HG03159 (cell line): Measurements from ENCODE around the gene SLC7A5.
"Not testable (repeated sequence)": the region's sequence is repeated elsewhere in the genome, so short reads cannot be mapped to it uniquely, and the experiment has no call there.

Experiments
- ATAC-seq: cut with Tn5 transposase; IDR thresholded peaks from one replicate; pipeline ENCODE4 v1.9.1; 2021; ENCODE audit warnings: mild to moderate bottlenecking, moderate library complexity; ENCODE audit not compliant: unreplicated experiment

Gene SLC7A5

DNA sequence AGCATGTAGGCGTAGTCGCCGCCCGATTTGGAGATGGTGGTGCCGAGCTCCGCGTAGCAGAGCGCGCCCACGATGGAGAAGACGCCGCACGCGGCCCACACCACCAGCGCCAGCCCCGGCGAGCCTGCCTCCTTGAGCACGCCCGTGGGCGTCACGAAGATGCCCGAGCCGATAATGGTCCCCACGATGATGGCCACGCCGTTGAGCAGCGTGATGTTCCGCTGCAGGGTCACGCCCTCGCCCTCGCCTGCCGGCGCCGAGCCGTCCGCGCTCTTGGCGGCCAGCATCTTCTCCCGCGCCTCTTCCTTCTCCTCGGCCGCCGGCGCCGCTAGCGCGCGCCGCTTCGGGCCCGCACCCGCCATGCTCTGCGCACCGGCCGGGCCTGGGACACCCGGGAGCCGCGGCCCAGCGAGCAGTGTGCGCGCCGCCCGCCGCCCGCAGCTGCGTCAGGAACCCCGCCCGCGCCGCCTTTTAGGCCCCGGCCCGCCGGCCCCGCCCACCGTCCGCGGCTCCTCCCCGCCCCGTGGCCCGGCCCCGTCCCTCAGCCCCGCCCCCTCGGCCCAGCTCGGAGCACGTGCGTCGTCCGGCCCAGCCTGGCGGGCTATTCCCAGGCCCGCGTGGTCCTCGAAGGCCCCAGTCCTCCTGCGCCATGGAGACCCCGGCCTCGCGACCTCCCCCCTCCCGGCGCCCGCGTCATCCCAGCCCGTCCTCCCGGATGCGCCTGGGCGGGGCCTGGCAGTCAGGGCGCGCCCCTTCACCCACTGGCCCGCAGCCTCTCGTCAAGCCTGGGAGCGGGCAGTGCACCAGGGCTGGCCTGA lies at the start of gene SLC7A5:
SLC7A5 (minus strand) TSS at position 447 of the 818 bp plus-strand sequence; CDS start at position 362, 85 bp downstream.
- peak; percentile 50 for ATAC-seq

- no peak for ATAC-seq
These were observed 49.0 kb upstream of the SLC7A5 start for GRCh38 chr16:87918338-87918737.

DNA sequence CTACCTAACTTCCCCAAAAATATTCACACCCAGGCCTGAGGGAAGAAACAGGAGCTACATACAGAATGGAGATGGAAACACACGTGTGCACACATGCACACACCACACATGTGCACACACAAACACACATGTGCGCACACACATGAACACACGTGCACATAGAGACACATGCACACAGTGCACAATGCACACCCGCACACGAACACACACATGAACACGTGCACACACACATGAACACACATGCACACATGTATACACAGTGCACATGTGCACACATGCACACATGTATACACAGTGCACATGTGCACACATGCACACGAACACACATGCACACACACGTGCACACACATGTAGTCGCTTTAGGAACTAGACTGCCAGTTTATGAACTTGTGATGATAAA lies 48.2 kb upstream of the SLC7A5 start:
- ATAC-seq: no peak

- ATAC-seq: no peak
These were observed 45.5 kb upstream of the SLC7A5 start for GRCh38 chr16:87914812-87915211.

DNA sequence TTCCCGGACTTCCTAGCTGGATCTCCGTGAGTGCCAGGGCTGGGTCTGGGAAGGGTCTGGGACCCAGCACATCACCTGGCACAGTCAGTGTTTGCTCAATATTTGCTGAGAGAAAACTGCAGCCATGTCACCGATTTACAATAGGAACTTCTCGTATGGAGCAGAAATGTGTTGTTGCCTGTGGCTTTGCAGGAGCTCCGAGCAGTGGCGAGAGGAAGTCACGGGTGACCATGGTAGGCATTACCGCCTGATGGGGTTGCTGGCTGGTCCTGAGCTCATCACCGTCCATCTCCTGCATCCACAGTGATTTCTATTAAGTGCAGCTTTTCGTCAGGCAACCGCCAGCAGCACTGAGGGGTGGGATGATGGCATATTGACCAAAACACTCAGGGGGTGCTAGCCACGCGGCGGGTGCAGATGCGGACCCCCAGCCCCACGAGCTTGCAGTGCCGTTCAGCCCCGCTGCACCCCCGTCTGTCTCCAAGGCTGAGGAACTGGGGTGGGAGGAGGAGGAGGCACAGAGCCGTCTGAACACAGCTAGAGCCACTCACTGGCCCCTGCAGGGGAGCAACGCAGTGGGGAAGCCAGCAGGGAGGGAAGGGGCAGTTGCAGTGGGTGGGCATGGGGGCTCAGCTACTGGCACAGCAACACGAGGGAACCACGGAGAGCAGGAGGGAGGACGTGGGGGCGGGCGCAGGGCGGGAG lies 44.9 kb upstream of the SLC7A5 start:
- ATAC-seq: not testable (repeated sequence)

GRCh38 chr16:87912691-87913090 lies 43.4 kb upstream of the SLC7A5 start:
- ATAC-seq: not testable (repeated sequence)

GRCh38 chr16:87911106-87911763 lies 41.9 kb upstream of the SLC7A5 start:
- ATAC-seq: not testable (repeated sequence)

GRCh38 chr16:87909203-87909935 lies 40.1 kb upstream of the SLC7A5 start:
- ATAC-seq: peak; percentile 86

DNA sequence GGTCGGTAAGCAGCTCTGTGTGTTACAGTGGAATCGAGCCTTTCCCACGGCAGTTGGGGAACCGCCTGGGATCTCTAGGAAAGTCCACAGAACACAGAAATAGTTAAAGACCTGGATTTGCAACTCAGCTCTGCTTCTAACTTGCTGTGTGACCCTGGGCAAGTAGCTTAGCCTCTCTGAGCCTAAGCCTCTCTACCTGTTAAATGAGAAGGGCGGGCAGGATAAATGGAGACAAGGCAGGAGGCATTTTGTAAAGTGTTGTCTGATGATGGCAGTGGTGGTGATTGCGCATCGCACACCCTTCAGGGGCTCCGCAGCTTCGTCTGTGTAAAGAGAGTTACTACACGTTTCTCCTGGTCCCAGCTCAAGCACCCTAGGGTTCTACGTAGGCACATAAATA lies 38.8 kb upstream of the SLC7A5 start:
- ATAC-seq: not testable (repeated sequence)

GRCh38 chr16:87905521-87905920 lies 36.2 kb upstream of the SLC7A5 start:
- ATAC-seq: not testable (repeated sequence)

GRCh38 chr16:87904963-87905362 lies 35.7 kb upstream of the SLC7A5 start:
- not testable (repeated sequence) for ATAC-seq

DNA sequence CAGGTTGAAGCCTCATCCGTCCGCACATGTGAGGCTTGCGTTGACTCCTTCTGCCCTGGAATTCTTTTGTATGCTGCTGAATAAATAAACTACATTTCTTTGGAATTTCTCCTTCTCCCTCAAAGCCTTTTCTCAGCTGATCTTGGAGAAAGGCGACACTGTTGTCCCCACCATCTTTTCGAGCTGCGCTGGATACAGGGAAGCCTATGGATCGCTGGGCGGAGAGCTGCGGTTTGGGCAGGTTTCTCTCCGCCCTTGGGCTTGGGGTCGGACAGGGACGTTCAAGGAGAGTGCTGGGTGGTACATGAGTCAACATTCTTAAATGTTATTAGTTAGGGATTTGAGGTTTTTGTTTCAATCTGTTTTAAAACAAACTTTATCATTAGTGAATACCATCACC lies 31.2 kb upstream of the SLC7A5 start:
- not testable (repeated sequence) for ATAC-seq

GRCh38 chr16:87897521-87898505 lies 28.5 kb upstream of the SLC7A5 start:
- no peak for ATAC-seq

GRCh38 chr16:87896924-87897520 lies 27.7 kb upstream of the SLC7A5 start:
- ATAC-seq: not testable (repeated sequence)

GRCh38 chr16:87896176-87896890 lies 27.0 kb upstream of the SLC7A5 start:
- peak; percentile 23 for ATAC-seq

- peak; percentile 54 for ATAC-seq
These were observed 26.4 kb upstream of the SLC7A5 start for GRCh38 chr16:87895641-87896141.

DNA sequence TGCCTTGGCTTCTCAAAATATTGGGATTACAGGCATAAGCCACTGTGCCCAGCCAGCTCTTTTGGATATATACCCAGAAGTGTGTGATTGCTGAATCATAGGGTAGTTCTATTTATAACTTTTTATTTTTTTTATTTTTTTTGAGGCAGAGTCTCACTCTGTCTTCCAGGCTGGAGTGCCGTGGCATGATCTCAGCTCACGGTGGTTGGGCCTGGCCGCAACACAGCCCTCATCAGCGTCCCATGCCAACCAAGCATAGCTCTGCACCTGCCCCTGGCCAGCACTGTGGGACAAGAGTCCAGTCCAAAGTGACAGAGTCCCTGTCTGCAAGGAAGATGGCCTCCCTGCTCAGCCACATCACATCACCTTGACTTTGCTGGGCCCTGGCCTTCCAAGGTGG lies 24.7 kb upstream of the SLC7A5 start:
- ATAC-seq: not testable (repeated sequence)

- no peak for ATAC-seq
These were observed 22.5 kb upstream of the SLC7A5 start for GRCh38 chr16:87891764-87892163.
